Measurements from ENCODE around the gene RAX. TPM values are rescaled to one million over a fixed set of nuclear protein-coding genes. Genes with fewer than 3 reads are reported as not detected.
A peak's percentile ranks its signal among the peaks of the same experiment; 100 is the strongest.

Gene RAX
- total RNA-seq, 1 experiment from 2014 or later: 0.94 TPM

- TF ChIP-seq, protein P1, sequence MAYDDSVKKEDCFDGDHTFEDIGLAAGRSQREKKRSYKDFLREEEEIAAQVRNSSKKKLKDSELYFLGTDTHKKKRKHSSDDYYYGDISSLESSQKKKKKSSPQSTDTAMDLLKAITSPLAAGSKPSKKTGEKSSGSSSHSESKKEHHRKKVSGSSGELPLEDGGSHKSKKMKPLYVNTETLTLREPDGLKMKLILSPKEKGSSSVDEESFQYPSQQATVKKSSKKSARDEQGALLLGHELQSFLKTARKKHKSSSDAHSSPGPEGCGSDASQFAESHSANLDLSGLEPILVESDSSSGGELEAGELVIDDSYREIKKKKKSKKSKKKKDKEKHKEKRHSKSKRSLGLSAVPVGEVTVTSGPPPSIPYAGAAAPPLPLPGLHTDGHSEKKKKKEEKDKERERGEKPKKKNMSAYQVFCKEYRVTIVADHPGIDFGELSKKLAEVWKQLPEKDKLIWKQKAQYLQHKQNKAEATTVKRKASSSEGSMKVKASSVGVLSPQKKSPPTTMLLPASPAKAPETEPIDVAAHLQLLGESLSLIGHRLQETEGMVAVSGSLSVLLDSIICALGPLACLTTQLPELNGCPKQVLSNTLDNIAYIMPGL (CRISPR knock-in tag; IDR thresholded peaks at IDR 0.05): no peak
- TF ChIP-seq NR2C2 (CRISPR knock-in tag; IDR thresholded peaks at IDR 0.05) (no peak), FOXP1 (CRISPR knock-in tag; IDR thresholded peaks at IDR 0.05; ENCODE audit: borderline replicate concordance) (no peak), ZNF425 (CRISPR knock-in tag; conservative IDR thresholded peaks at IDR 0.05) (no peak), AFF4 (CRISPR knock-in tag; IDR thresholded peaks at IDR 0.05; ENCODE audit: borderline replicate concordance) (no peak), GTF2I (CRISPR knock-in tag; conservative IDR thresholded peaks at IDR 0.05) (no peak), NR3C1 (CRISPR knock-in tag; conservative IDR thresholded peaks at IDR 0.05; ENCODE audit: low read depth) (no peak), RORB (CRISPR knock-in tag; IDR thresholded peaks at IDR 0.05) (no peak), USF1 (CRISPR knock-in tag; IDR thresholded peaks at IDR 0.05) (no peak)
- TF ChIP-seq, protein P2, sequence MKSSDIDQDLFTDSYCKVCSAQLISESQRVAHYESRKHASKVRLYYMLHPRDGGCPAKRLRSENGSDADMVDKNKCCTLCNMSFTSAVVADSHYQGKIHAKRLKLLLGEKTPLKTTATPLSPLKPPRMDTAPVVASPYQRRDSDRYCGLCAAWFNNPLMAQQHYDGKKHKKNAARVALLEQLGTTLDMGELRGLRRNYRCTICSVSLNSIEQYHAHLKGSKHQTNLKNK (CRISPR knock-in tag; IDR thresholded peaks at IDR 0.05): no peak
Observed at GRCh38 chr18:59311631-59312030, 38.4 kb upstream of the RAX start (continued).

GRCh38 chr18:59308938-59309260 is 35.6 kb upstream of the RAX start:
- Mint-ChIP-seq H3K9me3 (no peaks in the 10 kb centered on the region), H3K4me3 (peak overlapping the region; percentile 48), H3K36me3 (no peaks in the 10 kb centered on the region), H3K4me1 (no peaks in the 10 kb centered on the region), H3K27ac (no peak overlapping the region), H3K27me3 (ENCODE audit: low read depth) (peaks cover 67% of the 10 kb centered on the region)
- DNase-seq (ENCODE audit: low spot score) (no peak), ATAC-seq (no peak)
- ChIA-PET CTCF (interaction anchor here (0.7 to 3.4 kb wide), 10 partner anchors 22 to 323 kb away, joined by 3 to 133 read pairs (median 6); partner anchors contain the start of gene RAX), POLR2A (interaction anchor here (0.8 to 1.2 kb wide), 2 partner anchors 36 to 93 kb away, joined by 3 to 12 read pairs; partner anchors contain the start of gene RAX)
- TF ChIP-seq AR (CRISPR knock-in tag; IDR thresholded peaks at IDR 0.05) (no peak), NR1H2 (CRISPR knock-in tag; IDR thresholded peaks at IDR 0.05) (no peak), ZNF396 (CRISPR knock-in tag; IDR thresholded peaks at IDR 0.05; ENCODE audit: borderline replicate concordance) (no peak), SP1 (CRISPR knock-in tag; conservative IDR thresholded peaks at IDR 0.05) (no peak), CTCF (IDR thresholded peaks at IDR 0.05) (no peak), TP53 (CRISPR knock-in tag; IDR thresholded peaks at IDR 0.05) (no peak), ZNF671 (CRISPR knock-in tag; IDR thresholded peaks at IDR 0.05) (no peak), RELA (CRISPR knock-in tag; IDR thresholded peaks at IDR 0.05; ENCODE audit: borderline replicate concordance) (no peak), KAT7 (CRISPR knock-in tag; IDR thresholded peaks at IDR 0.05; ENCODE audit: borderline replicate concordance) (no peak), CDX4 (CRISPR knock-in tag; IDR thresholded peaks at IDR 0.05; ENCODE audit: borderline replicate concordance) (no peak)
